ENCODE data around the gene ADGRD1.

Gene ADGRD1

DNA sequence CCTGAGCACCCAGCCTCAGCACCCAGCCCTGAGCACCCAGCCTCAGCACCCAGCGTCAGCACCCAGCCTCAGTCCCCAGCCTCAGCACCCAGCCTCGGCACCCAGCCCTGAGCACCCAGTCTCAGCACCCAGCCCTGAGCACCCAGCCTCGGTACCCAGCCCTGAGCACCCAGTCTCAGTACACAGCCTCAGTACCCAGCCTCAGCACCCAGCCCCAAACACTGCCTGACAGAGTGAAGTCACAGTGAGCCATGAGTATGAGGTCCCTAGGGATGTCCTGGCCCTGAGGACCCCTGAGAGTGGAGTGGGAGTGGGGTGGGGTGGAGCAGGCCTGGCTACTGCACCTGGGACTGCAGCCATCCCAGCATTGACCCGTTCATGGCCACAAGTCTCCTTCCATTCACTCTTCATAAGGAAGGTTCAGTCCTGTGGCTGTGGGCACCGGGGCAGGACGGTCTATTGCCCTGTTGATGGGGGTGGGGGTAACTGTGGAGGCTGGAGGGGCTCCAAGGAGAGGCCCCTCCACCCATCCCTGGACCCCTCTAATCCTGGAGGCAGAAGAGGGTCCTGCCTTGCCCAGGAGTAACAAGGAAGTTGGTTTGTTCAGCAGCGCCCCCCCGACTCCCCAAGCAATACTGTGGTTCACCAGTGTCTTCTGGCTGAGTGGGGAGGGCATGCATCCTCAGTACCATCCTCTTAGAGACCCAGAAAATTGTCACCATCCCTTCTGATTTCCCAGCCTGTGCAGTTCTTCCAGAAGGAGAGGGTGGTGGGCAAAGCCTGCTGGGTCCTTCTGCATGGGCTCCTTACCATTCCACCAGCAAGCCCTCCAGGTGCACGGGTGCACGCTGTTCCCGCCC is 140.5 kb downstream of the ADGRD1 start:
- DNase-seq = no peak

DNA sequence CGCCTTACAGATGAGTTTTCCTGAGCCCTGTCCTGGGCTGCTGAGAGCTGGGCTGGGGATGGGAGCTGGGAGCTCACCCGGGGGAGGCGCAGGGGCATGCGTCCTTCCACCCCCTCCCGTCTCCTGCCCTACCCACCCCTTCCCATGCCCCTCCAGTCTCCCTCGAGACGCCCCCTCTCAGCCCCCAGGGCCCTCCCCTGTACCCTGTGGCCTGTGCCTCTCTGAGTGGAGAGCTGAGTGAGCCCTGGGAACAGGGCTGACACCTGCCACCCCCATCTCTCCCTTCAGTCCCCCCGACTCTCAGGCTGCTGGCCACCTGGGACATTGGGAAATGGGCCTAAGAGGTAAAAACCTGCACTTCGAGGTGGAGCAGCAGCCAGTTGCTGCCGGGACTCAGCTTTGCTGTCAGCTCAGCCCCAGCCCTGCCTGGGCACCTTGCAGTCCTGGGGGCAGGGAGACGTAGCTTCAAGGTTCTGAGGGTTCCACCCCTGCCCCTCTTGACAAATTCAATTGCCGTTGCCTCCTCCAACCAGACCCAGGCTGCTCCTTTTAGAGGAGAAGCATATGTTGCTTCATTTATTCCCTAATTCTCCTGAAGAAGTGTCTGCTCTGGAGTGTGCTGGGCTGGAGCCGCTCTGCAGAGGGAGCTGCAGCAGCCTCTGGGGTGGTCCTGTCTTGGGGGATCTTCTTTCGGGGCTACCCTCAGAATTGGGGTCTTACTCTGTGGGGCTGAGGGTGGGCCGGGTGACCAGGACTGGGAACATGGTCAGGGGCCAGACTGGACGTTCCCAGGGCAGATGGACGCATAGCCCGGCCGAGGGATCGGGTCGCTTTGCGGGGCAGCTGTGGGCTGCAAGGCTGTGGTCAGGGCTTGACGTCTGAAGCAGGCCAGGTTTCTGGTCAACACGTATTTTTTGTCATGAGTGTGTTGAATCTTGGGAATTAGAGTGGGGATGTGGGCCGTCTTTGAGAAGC is 141.4 kb downstream of the ADGRD1 start:
- DNase-seq = no peak

DNA sequence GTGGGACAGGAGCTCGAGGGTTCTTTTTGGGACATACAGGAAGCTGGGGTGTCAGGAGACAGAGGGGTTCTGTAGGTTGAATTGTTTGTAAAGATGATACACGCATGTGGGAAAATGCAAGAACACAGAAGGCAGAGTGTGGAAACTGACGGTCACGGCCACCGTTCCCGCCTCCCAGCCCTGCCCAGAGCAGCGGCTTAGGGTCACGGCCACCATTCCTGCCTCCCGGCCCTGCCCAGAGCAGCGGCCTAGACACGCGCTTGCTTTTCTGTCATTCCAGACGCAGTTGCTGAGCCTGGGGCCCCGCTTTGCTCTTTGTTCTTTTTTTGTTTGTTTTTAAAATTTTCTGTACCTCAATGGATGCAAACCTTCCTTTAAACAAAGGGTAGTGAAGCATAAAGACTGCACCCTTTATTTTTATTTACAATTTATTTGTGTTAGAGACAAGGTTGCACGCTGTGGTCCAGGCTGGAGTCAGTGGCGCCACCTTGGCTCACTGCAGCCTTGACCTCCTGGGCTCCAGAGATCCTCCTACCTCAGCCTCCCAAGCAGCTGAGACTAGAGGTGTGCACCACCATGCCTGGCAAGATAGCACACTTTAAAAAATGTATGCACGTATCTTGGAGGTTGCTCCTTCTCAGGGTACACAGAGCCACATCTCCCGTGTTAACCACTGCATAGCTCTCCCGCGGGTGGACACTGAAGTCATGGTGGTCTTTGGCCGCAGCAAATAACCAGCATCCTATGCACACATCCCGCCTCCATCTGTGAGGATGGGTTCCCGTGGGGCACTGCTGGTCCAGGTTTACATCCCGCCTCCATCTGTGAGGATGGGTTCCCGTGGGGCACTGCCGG is 142.3 kb downstream of the ADGRD1 start:
- no peak for DNase-seq

DNA sequence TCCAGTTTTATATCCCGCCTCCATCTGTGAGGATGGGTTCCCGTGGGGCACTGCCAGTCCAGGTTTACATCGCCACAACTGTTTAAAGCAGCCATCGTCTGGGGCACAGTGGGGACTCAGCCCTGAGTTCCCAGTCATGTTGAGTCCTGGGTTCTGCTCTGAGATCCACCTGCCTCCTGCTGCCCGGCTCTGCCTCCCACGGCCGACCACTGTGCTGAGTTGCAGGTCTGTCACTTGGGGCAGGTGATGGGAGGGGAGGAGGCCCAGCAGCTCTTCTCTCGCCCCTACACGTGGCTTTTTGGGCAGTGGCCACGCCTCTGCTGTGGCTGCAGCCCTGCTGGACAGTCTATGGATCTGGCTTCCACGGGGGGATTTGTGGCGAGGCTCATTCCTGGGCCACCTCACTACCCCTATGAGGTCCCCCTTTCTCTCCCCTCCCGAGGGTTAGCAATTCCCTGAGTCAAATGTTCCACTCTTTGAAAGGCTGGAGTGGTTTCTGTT is 143.0 kb downstream of the ADGRD1 start:
- no peak for DNase-seq

DNA sequence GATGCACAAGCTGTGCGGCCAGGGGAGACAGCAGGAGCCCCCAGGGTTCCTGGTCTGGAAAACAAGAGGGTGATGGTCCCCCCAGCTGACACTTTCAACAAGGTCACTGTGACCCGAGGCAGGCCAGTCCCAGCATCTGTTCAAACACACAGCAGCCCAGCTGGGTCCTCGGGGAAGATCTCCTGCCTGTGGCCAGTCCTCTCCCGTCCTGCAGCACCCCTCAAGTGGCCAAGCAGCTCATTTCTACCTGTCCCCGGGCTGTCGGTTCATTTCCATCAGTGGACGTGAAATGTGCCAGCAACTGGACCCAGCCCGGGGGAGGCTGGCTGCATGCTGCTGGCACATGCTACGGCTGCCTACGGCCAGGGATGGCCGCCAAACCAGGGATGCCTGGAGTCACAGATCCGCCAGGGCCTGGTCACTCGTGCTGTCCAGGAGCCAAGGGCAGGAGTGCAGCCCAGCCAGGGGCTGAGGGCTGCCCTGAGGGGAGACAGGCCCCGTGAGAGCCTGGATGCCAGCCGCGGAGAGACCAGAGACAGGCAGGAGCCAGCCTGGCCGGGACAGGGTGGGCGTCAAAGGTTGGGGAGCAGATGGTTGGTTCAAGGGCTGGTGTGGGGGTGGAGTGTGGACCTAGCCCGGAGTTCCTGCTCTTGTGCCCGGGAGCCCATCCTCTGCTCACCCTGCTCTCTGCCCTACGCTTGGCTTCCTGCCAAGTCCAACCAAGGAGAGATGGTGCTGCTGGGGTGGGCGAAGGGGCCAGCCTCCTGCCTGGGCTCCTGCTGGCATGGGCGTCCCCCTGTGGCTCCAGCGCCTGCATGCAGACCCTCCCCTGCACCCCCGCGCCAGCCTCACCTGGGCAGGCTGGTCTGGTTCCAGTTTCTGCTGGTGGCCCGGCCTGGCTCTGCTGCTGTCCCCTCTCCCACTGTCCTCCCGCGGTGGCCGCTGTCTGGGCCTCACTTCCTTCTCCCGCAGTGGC is 143.8 kb downstream of the ADGRD1 start:
- DNase-seq = no peak

DNA sequence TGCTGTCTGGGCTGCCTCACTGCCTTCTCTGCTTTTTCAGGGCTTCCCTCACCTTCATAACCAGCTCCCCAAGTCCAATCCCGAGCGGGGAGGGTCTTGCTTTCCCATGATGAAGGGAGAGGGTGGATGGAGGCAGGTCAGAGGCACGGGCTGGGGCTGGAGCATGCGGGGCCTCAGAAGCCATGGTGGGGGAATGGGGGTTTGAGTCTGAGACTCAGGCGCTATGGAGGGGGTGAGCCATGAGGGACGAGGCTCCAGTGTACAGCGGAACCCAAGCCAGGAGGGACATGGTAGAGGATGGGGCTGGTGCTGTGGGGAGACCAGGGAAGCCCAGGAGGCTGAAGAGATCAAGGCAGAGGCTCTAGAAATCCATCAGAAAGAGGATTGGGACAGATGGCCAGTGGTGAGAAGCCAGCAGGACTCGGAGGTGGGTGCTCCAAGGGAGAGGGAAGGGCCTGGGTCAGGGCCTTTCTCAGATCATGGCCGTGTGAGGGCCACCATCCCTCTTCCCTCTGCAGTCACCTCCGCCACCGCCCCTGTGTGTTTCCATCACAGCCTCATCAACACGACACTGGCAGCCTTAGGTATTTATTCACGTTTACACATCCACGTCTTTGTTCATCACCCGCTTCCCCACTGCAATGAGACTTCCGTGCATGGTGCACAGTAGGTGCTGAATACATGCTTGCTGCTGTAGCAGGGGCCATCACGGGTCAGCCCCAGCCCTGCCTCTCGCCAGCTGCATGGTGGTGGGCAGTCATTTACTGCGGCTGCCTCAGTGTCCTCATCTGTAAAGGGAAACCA is 144.7 kb downstream of the ADGRD1 start:
- DNase-seq = no peak

DNA sequence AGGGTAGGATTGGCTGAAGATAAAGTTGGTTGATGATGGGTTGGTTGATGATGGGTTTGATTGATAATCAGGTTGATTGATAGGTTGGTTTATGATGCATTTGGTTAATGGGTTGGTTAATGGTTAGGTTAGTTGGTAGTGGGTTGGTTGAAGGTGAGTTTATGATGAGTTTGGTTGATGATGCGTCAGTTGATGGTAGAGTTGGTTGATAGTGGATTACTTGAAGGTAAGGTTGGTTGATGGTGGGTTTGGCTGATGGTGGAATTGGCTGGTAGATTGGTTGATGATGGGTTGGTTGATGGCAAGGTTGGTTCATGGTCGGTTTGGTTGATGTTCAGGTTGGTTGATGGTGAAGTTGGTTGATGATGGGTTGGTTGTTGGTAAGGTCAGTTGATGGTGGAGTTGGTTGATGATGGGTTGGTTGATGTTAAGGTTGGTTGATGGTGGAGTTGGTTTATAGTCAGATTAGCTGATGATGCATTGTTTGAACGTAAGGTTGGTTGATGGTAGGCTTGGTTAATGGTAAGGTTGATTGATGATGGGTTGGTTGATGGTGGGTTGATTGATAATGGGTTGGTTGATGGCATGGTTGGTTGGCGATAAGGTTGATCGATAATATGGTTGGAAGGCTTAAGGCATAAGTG is 146.4 kb downstream of the ADGRD1 start:
- no peak for DNase-seq

DNA sequence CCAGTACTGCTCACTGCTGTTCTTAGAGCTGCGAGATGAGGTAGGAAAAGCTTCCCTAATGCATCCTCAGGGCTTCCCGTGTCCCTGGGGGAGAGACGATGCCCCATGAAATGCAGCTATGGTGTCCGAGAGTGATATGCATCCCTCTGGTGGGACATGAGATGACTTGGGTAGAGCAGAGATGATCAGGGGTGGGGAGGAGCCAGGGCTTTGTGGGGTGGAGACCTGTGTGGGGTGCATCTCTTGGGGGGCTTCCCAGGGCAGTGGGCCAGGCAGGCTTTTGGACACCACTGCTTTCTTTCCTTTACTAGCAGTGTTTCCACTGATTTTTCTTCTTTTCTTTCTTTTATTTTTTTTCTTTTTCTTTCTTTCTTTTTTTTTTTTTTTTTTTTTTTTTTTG is 147.3 kb downstream of the ADGRD1 start:
- no peak for DNase-seq

DNA sequence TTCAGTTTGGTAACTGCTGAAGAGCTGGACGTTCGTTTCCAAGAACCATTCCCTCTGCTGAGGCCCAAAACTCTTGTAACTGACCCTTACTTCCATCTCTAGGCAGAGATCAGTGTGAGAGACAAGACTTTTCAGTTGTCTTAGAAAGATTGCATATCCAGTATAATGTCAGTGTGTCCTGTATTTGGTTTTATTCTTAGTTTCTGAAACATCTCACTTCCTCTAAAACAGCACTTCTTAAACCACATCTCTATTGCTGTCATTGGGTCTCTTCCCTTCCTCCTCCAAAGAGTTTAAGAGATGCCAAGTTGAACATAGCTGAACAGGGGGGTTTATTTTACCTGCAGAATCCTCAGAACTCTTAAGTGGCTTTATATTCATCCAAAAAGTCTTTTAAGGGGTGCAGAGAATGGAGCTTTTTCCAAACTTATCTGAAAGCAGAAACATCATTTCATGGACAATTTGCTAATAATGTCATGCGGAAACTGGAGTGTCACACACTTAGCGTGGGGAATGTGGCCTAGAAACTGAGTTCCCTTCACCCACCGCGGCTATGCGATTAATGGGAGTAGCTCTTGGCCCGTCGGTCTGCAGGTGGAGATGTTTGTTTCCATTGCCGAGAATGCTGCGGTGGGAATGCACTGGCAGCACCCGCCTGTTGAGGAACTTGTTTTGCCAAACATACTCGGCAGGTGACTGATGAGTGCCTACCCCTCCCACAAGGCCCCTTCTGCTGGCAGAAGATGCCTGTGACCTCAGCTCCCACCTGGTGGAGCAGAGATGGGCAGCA is 148.2 kb downstream of the ADGRD1 start:
- DNase-seq = no peak

DNA sequence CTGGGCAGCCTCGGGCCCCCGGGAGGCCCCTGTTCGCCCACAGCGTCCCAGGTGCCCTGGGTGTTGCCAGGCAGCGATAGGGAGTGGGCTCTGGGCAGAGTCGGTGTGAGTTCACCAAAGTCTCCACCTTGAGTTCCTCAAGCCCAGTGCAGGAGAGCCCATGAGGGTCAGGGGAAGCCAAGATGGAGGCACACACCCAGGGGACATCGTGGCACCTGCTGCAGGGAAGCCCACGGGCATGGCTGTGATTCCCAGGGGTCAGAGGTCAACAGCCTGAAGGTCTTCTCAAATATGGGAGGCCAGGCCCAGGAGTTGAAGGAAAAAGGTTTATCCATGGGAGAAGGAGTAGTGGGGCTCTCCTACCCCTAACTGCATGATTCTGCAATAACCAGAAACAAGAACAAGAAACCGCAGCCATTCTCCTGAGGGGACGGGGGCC is 148.8 kb downstream of the ADGRD1 start:
- no peak for DNase-seq

DNA sequence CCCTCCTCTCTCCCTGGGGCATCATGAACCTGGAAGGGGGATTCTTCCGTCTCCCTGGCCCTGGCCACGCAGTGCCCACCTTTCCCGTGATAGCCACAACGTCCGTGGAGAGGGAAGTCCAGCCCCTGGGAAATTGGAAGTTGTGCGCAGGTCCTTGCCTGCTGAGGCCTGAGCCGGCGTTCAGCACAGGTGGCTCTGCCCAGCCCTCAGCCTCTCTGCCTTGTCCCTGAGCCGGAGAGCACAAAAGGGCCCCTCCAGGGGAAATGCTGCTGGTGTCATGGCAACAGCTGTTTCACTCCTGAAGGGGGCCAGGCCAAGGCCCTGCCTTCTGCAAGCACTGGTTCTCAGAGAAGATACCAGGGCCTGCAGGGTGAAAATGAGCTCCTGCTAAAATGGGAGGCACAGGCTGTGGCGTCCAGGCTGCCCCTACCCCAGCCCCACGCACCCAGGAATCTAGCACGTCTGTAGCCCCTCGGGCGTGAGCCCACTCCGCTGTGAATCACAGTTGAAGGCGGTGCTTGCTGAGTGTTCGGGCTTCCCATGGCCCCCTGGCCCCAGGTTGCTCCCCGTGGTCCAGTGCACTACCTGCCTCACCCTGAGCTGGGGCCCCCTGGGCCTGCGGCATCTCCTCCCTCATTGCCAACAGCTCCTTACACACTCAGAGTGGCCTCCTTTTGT is 149.4 kb downstream of the ADGRD1 start:
- no peak for DNase-seq

DNA sequence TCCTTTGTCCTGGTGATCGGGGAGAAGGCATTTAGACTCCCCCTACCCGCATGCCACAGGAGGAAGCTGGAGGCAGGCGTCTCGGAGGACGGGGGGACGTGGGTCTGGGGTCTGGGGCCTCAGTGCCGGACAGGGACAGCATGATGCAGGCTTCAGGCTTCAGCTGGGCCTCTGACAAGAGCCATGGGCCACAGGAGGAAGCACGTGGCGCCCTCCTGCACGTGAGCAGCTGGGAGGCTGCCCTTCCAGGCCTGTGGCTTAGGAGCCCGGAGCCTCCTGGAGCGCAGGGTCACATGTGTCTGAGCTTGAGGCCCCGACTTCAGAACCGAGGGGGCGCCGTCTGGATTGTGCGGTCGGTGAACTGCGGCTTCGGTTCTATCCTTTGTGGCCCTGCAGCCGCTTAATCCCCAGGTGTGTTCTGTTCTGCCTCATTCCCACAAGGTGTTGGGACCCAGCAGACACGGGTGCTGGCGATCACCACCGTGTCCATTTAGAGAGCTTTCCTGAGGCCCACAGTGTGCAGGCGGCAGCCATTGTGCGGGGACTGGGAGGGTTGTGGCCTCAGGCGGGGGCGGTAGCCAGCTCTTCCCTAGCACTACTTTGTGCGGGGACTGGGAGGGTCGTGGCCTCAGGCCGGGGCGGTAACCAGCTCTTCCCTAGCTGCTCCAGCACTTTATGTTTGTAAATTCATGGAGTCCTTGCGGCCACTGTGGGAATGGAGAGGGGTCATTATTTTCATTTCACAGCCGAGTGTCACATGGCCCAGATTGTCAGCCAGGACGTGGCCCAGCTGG is 150.2 kb downstream of the ADGRD1 start:
- DNase-seq = no peak

DNA sequence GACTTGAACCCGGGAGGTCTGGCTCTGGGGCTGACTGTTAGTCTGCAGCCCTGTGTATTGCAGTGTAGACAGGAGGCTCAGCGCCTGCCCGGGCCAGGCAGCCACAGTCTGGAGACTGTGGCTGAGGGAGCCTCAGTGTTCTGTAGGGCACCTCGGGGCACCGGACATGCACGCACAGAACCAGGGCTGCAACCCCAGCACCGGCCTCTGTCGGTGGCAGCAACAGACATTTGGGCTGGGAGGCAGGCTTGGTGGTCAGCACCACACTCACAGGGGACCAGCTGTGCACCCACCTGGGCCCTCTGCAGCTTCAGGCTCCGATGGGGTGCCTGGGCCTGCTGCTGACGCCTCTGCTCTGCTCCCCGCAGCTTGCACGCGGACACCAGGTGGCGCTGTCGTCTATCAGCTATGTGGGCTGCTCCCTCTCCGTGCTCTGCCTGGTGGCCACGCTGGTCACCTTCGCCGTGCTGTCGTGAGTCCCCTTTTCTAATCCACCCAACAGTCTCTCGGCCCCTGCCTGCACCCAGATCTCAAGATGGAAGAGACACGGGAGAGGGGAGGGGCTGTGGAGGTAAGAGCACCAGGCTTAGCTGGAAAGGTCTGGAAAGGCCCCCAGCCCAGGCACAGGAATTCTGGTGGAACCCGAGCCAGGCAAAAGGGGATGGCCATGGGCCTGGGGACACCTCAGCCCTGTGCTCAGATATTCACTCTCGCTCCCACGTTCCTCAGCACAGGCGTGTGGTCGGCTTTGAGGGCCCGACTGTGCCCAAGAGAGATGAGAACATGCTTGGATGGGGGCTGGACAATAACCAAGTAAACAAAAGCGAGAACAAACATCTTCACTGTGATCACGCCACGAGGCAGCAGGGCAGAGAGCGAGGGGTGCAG is 151.0 kb downstream of the ADGRD1 start:
- DNase-seq = peak; percentile 62

DNA sequence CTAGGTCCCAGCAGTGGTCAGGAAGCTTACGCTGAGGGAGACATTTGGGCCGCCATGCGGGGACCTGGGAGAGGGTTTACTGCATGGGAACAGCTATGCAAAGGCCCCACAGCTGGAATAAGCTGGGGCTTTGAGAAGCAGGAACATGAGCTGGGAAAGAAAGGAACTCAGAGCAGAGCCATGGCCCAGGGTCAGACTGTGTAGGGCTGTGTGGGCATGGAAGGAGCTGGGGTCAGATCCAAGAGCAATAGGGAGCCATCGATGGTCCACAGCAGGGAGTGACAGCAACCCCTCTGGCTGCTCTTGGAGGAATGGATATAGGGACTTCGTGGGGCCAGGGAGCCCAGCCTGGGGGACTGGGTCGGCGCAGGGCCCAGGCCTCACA is 151.6 kb downstream of the ADGRD1 start:
- DNase-seq = no peak

DNA sequence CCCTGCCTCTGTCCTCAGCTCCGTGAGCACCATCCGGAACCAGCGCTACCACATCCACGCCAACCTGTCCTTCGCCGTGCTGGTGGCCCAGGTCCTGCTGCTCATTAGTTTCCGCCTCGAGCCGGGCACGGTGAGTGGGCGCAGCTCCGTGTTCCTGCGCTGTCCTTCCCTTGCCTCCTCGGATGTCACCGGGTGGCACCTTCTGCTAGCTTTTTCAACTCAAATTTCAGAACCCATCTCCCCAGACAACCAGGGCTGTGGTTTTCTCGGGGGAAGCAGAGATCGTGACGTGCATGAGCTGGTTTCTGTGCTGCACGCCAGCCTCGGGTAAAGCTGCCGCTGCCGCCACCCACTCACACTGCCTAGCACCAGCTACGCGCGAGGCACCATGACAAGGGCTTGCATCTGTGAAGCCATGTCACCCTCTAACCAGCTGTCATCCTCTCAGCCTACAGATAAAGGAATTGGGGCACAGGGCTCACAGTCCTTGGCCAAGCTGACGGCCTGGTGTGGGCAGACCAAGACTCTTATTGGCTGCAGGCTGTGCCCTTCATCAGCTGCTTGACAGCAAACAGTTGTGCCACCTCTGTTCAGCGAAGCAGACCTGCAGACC is 152.1 kb downstream of the ADGRD1 start:
- no peak for DNase-seq

DNA sequence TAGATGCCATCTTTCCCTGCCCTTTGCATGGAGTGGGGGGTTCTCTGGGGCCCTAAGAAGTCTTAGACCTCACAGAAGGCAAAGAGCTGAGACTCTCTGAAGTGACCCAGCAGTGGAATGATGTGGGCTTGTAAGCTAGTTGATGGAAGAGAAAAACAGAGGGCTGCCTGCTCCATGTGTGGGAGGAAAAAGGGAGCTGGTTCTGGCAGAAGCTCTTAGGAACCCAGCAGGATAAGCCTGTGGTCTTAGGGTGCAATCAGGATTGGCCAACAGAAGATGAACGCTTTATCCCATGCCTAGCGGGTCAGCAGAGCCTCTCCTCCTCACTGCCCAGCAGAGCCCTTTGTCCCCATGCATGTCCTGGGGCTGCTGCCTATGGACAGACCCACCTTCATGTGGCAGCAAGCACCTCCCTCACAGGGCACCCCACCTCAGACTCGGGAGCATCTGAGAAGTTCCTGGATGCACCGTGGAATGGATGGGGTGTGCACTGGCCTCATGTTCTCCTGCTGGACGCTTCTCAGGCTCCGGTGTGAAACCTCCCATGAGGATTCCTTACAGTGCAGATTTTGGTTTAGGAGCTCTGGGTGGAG is 152.7 kb downstream of the ADGRD1 start:
- DNase-seq = no peak

All from fibroblast of skin of right quadriceps (primary cell).